ENCODE measurements around the gene NEK10. TPM values are rescaled to one million over a fixed set of nuclear protein-coding genes. Genes with fewer than 3 reads are reported as not detected.

NEK10 gene
- total RNA-seq, 1 experiment from 2014 or later = 0.66 TPM

- Histone ChIP-seq H2AK5ac (ENCODE audit: insufficient read length, low read length) (no peak overlapping the region), H3T11ph (ENCODE audit: low read length) (no peak overlapping the region), H2BK120ac (ENCODE audit: low read depth, low read length, poor library complexity, severe bottlenecking) (no peak overlapping the region), H3K18ac (ENCODE audit: insufficient read length, low read depth, low read length) (no peak overlapping the region), H4K5ac (ENCODE audit: insufficient read length, low read depth, low read length) (no peak overlapping the region), H3K27ac (ENCODE audit: insufficient read length, low read depth, low read length) (no peak overlapping the region), H3K79me2 (ENCODE audit: insufficient read depth, low read length) (no peaks in the 10 kb centered on the region), H3K4me1 (ENCODE audit: insufficient read depth, low read length) (no peaks in the 10 kb centered on the region), H2AFZ (ENCODE audit: low read length) (no peak overlapping the region), H3K14ac (ENCODE audit: insufficient read depth, low read length) (no peak overlapping the region), H3K4me2 (ENCODE audit: insufficient read depth, insufficient read length, low read length) (no peak overlapping the region), H3K9ac (ENCODE audit: extremely low read depth, insufficient read length, low read length) (no peak overlapping the region), H3K79me1 (ENCODE audit: insufficient read depth, low read depth, low read length, poor library complexity, severe bottlenecking) (no peaks in the 10 kb centered on the region), H3K56ac (ENCODE audit: insufficient read length, low read depth, low read length) (no peak overlapping the region), H3K4ac (ENCODE audit: low read depth, low read length) (no peak overlapping the region), H4K20me1 (ENCODE audit: control insufficient read depth, insufficient read depth, insufficient read length) (no peaks in the 10 kb centered on the region), H3K23ac (ENCODE audit: insufficient read length, low read depth, low read length) (no peak overlapping the region), H2BK12ac (ENCODE audit: insufficient read length, low read depth, low read length) (no peak overlapping the region), H4K8ac (replicated peaks; ENCODE audit: insufficient read length, low read depth, low read length) (no peak overlapping the region), H3K27me3 (ENCODE audit: insufficient read depth, low read length) (no peaks in the 10 kb centered on the region), H3K23me2 (ENCODE audit: insufficient read length, low read depth, low read length, poor library complexity, severe bottlenecking) (no peaks in the 10 kb centered on the region), H2BK5ac (ENCODE audit: insufficient read length, low read length) (no peak overlapping the region), H2BK15ac (ENCODE audit: low read depth, low read length) (no peak overlapping the region), H2BK20ac (ENCODE audit: low read depth, low read length, poor library complexity, severe bottlenecking) (no peak overlapping the region), H3K9me3 (ENCODE audit: control insufficient read depth, low read depth, low read length) (no peaks in the 10 kb centered on the region), H4K91ac (ENCODE audit: insufficient read length, low read depth, low read length) (no peak overlapping the region)
- Mint-ChIP-seq H3K4me1 (peaks cover 4 to 7% of the 10 kb centered on the region in 2 experiments), H3K27me3 (ENCODE audit: low read depth) (no peaks in the 10 kb centered on the region), H3K9me3 (peaks cover 0 to 7% of the 10 kb centered on the region in 2 experiments; a peak in 3 of 5 replicates), H3K36me3 (ENCODE audit: insufficient read depth in 1 of 3, low read depth in 3 of 3) (peaks cover 0 to 4% (median 0%) of the 10 kb centered on the region in 3 experiments; a peak in 1 of 7 replicates), H3K27ac (peak overlapping the region in 2 of 3 experiments; percentile 37 to 84; a peak in 1 of 7 replicates), H3K4me3 (no peak overlapping the region)
- DNase-seq = no peak
- no peak for TF ChIP-seq CTCF (conservative IDR thresholded peaks at IDR 0.05)
- no CpG with 5 or more reads among the region's 6 CpGs for WGBS (ENCODE audit: extremely low coverage, insufficient read length, low lambda C conversion rate)
Observed at GRCh38 chr3:27090275-27091041, 278.7 kb downstream of the NEK10 start.

Data from H9 (cell line).